GM12873 (cell line): ENCODE measurements around the gene CYTH2.

Experiments used
- TF ChIP-seq, protein P1 (sequence below): IDR thresholded peaks from 2 replicates; pipeline ENCODE4 v1.5.1; 2012; ENCODE audit warnings: low read depth, mild to moderate bottlenecking, moderate library complexity, low read length, control low read depth; ENCODE audit not compliant: insufficient read depth; ENCODE audit errors: missing control alignments

The CYTH2 gene

DNA sequence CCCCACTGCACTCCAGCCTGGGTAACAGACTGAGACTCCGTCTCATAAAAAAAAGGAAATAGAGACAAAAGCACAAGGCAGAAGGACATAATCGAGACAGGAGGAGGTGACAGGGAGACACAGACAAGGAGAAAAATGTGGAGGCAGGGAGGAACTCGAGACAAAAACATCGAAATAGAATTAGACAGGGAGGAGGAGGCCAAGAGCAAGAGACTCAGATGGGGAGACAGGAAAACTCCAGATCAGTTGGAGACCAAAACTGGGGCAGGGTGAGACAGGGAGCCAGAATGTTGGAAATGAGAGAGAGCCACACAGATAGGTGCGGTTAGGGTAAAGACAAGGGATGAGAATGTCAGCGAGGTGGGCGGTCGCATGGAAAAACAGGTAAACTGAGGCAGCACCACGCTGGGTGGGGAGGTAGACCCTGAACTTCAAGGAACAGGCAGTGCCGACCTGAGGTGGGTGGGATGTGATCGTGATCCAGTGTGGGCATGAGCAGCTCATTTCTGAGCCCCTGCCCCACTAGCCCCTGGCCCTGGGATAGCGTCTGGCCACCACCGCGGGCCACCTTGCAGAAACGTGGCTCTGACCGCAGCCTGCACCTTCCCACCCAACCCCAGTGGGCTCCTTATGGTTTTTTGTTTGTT, 15.2 kb downstream of the CYTH2 start:
- TF ChIP-seq, protein P1, sequence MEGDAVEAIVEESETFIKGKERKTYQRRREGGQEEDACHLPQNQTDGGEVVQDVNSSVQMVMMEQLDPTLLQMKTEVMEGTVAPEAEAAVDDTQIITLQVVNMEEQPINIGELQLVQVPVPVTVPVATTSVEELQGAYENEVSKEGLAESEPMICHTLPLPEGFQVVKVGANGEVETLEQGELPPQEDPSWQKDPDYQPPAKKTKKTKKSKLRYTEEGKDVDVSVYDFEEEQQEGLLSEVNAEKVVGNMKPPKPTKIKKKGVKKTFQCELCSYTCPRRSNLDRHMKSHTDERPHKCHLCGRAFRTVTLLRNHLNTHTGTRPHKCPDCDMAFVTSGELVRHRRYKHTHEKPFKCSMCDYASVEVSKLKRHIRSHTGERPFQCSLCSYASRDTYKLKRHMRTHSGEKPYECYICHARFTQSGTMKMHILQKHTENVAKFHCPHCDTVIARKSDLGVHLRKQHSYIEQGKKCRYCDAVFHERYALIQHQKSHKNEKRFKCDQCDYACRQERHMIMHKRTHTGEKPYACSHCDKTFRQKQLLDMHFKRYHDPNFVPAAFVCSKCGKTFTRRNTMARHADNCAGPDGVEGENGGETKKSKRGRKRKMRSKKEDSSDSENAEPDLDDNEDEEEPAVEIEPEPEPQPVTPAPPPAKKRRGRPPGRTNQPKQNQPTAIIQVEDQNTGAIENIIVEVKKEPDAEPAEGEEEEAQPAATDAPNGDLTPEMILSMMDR: no peak

DNA sequence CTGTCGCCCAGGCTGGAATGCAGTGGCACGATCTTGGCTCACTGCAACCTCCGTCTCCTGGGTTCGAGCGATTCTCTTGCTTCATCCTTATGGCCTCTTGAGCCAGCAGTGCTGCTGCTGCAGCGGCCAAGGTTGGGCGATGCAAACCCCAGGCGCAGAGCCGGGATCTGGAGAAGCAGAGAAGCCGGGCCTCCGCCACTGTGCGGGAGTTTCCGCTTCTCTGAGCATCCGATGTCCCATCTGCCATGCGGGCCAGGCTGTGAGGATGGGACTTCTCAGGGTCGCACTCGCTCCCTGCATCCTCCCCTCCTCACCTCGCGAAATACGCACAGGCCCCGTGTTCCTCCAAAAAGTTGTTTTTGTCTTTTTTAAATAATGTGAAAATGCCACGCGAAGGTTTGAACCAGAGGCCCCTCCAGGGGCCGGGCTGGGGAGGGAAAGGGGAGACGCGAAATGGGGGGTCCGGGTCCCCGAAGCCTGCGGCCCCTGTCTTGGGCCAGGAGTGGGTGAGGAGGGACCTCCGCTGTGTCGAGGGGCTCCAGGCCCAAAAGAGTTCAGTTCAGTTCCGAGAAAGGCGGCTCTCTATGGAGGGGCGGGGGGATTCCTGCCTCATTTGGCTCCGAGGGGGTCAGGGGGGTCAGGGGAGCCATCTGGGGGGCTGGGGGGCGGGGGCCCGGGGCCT, 15.9 kb downstream of the CYTH2 start:
- TF ChIP-seq, protein P1: no peak

DNA sequence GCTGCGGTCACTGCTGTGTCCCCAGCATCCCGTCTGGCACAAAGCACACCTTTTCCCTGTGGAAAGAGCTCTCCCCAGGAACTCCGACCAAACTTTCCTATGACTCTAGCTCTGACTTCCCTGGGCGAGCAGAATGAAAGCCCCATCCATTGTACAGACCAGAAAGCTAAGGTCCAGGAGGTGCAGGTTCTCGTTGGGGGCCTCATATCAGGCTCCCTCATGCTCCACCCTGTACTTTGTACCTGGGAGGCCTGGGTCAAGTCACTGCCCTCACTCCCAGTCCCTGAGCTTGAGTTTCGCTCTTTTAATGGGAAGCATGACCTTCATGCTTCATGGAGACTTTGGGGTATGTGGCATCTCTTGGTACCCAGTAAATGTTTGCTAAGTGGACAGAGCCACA, 18.4 kb downstream of the CYTH2 start:
- TF ChIP-seq, protein P1: no peak

DNA sequence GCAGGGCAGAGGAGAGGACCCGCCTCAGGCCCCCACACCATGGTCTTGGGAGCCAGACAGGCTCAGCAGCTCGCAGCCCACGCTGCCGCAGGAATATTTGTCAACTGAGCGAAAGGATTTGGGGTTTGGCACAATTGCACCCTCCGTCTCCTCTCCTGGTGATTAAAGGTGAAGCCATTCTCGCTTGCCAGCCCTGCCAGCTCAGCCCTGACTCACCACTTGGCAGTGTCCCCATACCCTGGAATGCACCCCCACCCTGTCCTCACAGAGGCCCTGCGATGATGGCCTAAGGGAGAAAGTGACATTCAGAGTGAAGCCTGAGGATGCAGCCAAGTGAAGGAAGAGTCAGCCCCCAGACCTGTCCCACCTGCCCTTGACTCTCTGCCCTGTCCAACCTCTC, 18.8 kb downstream of the CYTH2 start:
- TF ChIP-seq, protein P1: no peak

DNA sequence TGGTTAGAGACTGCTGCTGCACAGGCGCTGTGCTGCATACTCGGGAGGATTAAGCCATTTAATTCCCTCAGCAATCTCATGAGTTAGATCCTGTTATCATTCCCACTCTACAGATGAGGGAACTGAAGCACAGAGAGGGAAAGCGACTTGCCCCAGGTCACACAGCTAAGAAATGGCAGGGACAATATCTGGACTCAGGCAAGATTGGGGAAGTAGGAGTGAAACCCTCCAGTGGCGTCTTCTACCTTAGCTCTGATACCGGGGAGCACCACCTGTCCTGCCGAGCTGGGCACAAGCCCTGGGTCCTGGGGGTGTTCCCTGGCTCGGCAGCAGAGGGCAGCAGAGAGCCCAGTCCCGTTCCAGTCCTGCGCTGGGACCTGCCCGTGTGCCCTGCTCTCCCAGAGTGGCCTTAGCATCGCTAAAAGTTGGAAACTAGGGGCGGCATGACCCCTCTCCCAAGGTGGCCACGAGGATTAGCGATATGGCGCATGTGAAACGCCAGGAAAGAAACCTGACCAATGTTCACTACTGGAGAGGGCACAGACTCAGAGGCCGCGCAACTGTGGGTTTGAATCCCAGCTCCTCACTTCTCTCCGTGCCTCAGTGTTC, 20.5 kb downstream of the CYTH2 start:
- TF ChIP-seq, protein P1: peak; percentile 99

DNA sequence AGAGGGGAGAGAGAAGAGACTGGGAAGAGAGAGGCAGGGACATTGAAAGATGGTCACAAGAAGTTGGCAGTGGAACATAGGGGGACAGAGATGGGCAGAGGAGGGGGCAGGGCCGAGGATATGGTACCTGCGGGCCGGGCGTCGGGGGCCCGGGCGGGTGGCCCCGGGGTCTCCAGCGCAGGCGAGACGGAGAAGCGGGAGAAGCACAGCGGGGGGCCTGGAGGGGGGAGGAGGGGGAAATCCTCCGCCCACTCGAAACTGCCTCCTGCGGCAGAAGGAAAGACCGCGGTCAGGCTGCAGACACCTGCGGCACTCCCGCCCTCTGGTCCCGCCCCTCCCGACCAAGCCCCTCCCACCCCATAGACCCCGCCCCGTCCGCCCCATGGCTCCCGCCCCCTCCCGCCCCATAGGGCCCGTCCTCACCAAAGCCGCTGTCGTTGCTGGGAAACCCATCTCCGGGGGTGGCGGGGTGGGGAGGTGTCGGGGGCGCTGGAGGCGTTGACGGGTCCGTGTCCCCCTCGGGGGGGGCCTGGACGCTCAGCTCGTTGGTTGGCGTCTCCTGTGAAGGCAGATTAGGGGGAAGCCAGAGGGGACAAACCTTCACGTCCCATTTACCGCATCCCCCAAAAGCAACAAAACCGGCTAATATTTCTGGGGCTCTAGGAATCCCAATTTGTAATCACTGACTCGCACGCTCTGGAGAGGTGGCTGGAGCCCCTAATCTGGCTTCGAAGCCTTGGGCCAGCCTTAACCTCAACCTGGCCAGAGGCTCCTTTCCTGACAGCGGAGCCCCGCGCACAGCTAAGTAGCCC, 22.0 kb downstream of the CYTH2 start:
- TF ChIP-seq, protein P1: no peak

DNA sequence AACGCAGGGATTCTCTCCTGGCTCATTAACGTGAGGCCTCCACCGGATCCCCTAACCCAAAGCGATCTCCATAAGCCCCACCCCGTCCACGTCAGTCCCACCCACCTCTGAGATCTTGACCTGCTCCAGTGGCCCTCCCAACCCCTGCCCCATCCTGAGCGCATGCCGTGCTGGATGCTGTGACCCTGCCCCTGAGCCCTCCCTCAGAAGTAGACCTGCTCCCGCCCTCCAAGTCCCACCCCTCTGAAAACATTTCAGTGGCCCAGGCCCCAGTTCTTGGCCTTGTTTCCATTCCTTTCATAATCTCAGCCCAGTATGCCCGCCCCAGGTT, 22.6 kb downstream of the CYTH2 start:
- TF ChIP-seq, protein P1: no peak
